Measurements from ENCODE around the gene KCNK7.

KCNK7 gene

DNA sequence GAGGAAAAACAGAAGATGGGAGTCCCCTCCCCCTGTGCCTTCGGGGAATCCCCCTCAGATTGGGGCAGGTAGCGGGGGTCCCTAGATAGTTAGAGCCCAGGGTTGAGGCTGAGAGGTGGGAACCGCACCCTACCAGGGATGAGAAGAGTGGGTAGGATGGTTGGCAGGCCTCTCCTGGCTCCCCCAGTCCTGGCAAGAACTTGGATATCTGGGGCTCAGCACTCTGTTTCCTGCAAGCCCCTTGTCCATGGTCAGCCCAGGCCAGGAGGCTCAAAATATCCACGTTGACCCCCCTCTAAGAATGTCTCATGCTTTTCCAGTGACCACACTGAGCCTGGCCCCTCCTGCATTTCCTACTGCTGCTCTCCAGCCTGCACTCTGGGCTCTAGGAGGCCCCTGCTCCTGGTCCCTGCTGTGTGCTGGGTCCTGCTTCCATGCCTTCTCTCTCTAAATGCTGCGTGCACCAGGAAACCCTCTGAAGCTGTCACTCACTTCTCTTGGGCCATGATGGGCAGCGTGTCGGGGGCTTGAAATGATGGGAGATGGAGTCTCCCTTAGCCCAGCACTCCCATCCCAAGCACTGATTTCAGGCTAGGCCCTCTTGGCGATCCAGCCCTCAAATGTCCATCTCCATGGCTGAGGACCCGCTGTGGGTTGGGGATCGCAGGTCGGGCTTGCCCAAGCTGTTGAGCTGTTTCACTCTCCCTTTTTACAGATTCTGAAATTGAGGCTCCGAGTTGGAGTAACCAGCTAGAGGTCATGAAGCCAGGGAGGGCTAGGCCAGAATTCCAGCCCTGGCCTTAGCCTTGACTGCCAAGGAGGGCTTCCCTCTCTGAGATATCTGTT, 16.4 kb upstream of the KCNK7 start:
- H3K4me3 ChIP-seq (ENCODE audit: low read depth, low read length) = no peak overlapping the region

DNA sequence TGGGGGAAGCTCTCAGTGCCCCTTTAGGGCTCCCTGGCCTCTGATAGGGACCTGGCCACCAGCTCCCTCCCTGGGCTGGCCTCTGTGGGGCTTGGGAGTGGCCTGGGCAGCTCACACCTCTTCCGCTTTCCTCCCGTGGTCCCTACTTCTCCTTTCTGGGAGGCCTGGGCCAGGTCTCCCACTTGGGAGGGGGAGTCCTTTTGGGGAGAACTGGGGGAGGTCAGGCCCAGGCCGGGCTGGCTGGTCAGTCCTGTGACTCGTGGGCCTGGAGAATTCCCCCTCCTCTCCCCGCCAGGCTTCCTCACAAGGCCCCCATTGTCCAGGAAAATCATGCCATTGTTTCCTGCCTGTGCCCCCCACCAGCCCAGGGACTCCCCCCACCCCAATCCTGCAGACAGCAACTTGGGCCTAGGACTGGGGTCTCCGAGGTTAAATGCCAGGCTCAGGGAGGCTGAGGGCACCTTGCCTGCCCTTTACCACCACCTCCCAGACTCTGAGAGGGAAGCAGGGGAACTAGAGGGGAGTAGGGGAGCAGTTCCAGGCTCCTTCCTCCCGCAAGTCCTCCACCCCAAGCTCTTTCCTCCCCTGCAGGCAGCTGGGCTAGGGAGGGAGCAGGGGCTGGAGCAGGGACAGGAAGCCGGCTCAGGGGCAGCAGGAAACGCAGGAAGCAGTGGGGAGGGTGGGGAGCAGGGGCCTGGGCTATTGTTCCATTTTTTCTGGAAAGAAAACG, 15.6 kb upstream of the KCNK7 start:
- H3K4me3 ChIP-seq (ENCODE audit: low read depth, low read length) = no peak overlapping the region

DNA sequence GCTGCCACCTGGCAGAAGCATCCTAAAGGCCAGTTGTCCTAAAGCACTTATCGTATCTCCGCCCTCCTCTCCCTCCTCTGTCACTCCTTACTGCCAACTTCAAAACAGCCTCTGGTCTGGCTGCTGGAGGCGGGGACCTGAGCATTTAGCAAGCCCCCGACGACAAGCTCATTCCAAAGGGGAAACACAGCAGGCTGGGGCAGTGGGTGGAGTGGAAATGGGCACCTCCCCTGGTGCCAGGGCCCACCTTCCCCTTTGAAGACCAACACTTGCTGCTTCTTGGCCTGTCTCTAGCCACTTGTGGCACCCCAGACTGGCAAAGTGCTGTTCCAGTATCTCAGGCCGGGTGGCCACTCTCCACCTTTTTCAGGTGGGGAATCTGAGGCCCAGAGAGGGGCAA, 14.8 kb upstream of the KCNK7 start:
- H3K4me3 ChIP-seq (ENCODE audit: low read depth, low read length) = no peak overlapping the region

DNA sequence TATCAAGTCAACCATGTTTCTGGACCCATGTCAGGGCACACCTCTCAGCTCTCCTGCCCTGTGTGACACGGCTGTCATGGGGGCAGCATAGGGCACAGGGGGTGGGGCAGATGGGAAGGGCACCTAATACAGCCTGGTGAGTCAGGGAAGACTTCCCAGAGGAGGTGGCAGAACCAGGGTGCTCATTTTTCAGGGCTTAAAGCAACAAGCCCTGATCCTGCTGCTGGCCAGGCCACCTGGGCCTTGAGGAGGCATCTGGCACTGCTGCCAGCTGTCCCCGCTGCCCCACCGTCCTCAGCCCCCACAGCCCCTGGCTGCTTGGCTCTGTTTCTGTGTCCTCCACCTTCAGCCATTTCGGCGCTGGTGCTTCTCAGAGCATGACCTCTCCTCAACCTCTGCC, 14.1 kb upstream of the KCNK7 start:
- H3K4me3 ChIP-seq (ENCODE audit: low read depth, low read length) = no peak overlapping the region

DNA sequence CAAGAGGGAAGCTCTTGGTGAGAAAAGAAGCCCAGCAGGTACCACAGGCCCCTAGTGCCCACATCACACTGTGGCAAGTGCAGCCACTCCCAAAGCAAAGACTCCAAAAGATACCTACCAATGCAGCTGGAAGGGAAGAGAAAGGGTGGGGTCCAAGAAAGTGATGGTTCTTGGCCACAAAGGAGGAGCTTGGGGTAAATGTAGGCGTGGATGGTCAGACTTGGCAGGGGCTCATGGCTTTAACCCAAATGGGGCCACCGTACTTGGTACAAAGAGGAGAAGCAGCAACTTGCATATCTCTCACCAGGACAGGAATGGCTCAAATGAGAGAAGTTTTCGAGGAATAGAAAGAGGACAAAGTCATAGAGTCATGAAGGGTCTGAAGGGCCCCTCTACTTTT, 13.6 kb upstream of the KCNK7 start:
- H3K4me3 ChIP-seq (ENCODE audit: low read depth, low read length) = no peak overlapping the region

DNA sequence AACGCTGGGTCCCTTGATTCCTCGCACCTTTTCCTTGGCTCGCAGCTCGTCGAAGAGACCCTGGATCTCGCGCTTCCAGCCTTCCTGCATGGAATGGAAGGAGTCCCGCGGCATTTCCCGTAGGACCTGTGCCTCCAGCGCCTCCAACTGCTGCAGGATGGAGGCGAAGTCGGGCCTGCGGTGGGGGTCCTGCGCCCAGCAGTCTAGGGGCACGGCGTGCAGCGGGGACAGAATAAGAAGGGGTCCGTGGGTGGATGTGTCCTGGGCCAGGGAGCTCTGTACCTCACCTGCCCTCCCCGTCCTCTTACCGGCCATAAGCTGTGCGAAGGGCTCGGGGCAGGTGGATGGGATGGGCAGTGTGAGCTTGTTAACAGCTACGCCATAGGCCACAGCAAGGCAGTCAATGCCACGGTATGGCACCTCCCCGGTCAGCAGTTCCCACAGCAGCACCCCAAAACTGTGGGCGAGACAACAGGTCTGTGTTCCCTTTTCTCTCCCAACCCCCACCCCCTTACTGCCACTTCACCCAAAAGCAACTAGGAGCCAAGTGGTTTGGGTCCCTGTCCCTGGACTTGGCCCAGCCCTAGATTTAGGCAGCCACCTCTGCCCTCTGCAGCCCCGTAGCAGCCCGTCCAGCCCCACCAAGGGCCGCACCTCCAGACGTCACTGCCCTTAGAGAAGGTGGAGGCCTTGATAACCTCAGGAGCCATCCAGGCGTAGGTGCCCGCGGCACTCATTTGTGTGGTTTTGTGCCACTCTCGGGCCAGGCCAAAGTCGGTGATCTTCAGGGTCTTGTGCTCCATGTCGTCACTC, 12.2 kb upstream of the KCNK7 start:
- peak overlapping the region; percentile 35 for H3K4me3 ChIP-seq (ENCODE audit: low read depth, low read length)

DNA sequence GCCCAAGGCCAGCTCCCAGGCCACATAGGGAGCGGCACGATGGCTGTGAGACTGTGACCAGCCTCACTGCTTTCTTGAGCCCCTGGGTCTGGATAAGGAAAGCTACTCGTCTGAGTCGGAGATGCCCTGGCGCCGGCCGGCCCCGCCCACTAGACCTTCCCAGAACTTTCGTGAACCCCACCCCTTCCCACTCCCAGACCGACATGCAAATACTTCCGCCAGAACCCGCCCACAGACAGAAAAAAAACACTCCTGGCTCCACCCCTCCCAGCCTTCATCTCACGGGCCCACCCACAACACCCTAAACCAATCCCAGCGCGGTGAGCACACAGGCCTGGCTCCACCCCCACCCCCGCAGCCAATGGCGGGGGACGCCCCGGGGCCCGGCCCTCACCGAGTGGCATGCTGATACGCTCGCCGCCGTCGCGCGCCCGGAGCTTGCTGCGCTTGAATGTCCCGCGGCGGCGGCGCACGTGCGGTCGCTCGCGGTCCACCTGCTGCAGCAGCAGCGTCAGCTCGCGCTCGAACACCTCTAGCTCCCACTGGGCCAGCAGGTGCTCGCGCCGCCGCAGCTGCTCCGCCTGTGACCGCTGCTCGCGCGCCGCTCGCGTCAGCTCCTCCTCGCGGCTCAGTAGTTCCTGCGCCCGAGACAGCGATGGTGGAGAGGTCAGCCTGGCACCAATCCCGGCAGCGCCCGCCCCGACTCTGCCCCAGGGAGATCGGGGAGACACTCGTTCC, 11.4 kb upstream of the KCNK7 start:
- peak overlapping the region; percentile 35 for H3K4me3 ChIP-seq (ENCODE audit: low read depth, low read length)

DNA sequence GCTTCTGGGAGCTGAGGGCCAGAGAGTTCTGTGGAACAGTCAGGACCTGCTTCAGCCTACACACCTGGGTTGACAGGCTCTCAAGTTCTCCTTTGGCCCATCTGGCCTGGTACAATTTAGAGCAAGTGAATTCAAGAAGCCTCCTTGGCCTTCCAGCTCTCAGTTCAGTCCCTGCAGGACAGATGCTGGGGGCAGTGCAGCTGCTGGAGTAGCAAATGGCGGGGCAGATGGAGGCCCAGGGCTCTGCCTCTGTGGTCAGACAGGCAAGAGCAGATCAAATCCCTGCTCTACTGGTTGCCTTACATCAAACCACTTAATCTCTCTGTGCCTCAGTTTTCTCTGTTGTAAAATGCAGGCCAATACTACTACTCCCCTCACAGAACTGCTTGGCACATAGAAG, 8.7 kb upstream of the KCNK7 start:
- H3K4me3 ChIP-seq (ENCODE audit: low read depth, low read length) = no peak overlapping the region

DNA sequence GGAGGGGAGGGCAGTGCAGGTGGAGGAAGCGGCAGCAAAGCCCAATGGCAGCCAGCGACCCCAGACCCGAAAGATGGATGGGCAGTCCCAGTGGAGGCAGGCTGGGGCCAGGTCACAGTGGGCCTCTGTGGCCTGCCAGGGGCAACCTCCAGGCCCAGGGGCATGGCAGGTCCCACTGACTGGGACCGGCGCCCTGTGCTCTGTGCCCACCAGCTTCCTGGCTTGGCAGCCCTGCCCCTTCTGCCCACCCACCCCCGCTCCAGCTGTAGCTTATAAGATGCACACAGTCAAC, 4.3 kb upstream of the KCNK7 start:
- H3K4me3 ChIP-seq (ENCODE audit: low read depth, low read length) = no peak overlapping the region

DNA sequence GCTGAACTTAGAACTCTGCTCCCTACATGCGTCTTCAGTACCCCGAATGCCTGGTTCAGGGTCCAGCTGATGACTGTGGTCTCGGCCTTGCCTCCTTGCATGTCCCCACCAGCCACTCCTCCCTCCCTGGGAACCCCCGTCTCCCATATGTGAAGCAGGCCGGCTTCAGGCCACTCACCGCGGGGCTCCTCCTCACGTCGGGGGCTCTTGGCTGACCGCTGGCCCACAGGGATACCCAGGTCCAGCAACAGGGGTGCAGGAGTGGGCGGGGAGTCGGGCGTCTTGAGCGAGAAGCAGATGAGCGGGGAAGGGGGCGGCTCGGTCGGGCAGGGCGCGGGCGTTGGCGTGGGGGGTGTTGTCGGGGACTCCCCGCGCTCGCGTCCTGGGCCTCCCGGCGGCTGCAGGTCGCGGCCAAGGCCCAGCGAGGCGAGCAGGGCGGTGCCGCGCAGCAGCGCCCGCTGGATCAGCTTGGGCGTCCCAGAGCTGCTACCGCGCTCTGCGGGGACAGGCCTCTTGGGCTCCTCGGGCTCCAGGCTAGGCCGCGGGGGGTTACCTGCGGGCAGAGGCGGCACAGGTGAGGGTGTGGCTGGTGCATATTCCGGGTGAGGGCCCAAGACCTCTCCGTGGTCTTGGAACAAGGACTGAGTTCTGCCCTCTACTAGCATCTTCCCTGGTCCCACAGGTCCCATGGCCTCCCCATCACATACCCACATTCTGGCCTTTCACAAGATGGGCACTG, 3.8 kb upstream of the KCNK7 start:
- H3K4me3 ChIP-seq (ENCODE audit: low read depth, low read length) = no peak overlapping the region

DNA sequence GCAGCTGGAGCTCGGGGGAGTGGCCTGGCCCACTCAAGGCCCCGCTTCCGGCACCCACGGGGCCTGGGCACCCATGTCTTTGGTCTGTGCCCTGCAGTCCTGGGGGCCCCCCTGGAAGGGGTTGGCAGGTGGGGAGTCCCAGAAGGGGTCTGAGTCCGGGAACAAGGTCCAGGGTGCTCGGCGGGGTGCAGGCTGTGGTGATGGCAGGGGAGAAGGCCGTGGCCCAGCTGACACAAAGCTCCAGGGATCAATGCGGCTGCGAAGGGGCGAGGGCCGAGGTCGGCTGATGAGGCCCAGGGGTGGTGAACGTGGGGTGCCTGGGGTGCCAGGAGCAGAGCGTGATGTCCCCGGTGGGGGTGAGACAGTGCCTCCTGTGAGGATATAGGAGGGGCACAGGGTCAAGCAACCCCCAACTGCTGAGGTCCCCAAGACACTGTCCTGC, 2.7 kb upstream of the KCNK7 start:
- no peak overlapping the region for H3K4me3 ChIP-seq (ENCODE audit: low read depth, low read length)

DNA sequence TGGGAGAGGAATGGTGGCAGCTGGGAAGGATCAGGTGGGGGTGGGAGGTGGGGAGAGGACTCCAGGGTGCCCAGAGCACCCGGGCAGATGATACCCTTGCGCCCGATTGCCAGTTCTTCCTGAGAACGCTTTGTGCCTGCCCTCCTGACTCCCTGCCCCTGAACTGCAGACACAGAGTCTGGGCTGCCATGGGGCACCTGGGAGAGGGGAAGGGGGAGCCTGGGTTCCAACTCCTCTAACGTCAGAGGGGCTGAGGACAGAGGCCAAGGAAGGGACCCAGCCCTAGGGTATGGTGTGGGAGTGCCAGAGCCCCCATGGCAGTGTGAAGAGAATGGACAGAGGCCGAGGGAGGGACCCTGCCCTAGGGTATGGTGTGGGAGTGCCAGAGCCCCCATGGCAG, 920 bp upstream of the KCNK7 start:
- no peak overlapping the region for H3K4me3 ChIP-seq (ENCODE audit: low read depth, low read length)

DNA sequence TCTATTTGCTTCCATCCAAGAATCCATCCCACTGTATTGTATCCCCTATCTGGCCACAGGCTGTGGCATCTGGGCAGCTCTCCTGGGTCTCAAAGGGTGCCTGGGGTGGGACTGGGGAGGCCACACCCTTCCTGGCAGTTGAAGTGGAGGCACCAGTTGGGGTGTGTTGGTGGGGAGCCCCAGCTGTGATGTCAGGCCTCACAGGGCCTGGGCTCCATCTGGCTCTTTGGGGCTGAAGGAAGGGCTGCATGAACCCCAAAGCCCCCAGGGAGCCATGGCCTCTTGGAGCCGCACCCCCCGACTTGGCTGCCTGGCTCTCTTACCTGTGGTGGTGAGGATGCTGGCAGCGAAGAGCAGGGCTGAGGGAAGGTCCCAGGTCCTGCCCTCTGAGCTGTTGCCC, 469 bp downstream of the KCNK7 start:
- no peak overlapping the region for H3K4me3 ChIP-seq (ENCODE audit: low read depth, low read length)

DNA sequence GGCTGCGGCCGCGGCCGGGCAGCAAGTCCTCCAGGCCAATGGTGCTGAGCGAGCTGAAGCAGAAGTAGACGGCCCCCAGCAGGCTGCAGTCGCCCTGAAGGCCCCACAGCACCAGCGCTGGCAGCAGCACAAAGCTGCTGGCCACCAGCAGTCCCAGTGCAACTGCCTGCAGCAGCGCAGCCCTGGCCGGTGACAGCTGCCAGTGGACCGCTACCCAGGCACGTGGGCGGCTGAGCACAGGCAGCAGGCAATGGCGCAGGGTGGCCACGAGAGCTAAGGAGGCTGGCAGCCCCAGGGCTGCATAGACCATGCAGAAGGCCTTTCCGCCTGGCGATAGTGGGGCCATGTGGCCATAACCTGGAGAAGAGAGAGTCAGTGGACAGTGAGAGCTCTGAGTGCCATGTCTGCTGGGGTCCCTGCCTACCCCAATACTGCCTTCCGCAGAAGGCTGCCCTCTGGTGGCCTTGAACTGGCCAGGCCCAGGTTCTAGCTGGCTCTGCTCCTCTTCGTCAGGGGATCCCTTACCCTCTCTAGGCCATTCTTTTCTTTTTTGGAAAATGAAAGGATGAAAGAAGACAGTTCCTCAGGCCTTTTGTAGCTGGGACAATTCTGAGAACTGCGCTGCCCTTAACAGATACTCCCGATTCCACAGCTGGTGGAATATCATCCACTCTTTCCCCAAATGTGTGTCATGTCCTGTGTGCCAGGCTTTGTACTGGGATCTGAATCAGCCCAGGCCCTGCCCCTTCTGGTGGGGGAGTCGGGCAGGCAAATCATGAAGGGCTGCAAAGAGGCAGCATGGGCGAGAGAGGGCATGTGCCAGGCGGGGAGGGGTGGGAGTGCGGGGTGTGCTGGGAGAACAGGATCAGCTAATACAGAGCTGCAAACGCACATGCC, 1.8 kb downstream of the KCNK7 start:
- no peak overlapping the region for H3K4me3 ChIP-seq (ENCODE audit: low read depth, low read length)

DNA sequence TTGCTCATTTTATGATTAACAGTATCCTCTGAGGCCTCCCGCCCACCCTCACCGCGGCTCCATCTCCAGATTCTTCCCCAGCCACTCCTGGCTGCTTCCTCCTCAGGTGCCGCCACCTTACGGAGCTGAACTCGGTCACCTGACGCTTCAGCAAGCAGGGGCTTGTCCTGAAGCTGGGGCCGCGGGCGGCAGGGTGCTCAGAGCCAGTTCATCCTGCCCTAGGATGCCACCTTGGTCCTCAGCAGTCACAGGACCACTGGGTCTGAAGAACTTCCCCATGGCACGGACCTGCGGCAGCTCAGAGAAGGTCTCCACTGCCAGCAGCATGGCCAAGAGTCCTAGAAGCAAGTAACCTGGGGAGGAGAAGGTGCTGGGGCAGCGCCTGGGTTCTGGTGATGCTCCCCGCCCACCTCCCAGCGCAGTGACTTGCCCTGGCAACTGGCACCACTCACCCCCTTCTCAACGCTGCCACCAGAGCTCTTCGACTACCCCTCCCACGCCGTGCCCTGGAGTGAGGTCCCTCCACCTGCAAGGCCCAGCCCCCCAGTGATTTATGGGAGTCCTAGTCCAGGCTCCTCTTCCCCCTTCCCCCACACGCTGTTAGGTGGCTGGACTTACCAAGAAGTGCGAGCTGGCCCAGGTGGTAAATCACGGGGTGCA, 2.6 kb downstream of the KCNK7 start:
- no peak overlapping the region for H3K4me3 ChIP-seq (ENCODE audit: low read depth, low read length)

DNA sequence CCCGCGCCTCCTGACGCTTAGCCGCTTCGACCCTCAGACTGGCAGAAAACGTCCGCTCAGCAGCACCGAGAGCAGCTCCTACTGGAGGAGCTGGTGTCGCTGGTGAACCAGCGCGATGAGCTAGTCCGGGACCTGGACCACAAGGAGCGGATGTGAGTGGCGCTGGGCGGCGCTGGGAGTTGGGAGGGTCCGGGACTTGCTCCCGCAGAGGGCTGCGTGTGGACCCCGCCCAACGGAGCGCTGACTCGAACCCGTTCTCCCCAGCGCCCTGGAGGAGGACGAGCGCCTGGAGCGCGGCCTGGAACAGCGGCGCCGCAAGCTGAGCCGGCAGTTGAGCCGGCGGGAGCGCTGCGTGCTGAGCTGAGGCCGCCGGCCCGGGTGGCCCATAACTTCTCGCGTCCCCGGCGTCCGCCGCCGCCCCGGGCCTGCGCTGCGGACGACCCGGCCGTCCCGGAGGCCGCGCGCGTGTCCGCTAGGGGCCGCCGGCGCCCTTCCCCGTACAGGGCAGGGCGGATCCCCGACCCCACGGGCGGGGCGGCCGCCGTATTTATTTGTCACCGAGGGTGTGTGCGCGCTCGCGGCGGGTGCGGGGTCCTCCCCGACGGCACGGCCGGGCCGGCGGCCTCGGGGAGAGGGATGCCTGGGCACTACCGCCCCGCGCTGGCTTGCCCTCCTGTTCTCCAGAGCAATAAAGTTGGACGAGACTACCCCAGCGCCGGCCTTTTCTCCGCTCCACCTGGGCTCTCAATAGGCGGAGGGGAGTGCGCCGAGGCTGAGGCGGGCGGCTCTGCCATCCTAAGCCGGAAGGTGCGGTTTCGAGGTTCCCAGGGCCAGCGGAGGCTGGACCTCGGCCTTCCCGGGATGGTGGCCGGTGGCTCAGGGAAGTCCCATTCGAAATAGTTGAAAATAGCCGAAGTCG, 3.4 kb downstream of the KCNK7 start:
- peak overlapping the region; percentile 37 for H3K4me3 ChIP-seq (ENCODE audit: low read depth, low read length)

DNA sequence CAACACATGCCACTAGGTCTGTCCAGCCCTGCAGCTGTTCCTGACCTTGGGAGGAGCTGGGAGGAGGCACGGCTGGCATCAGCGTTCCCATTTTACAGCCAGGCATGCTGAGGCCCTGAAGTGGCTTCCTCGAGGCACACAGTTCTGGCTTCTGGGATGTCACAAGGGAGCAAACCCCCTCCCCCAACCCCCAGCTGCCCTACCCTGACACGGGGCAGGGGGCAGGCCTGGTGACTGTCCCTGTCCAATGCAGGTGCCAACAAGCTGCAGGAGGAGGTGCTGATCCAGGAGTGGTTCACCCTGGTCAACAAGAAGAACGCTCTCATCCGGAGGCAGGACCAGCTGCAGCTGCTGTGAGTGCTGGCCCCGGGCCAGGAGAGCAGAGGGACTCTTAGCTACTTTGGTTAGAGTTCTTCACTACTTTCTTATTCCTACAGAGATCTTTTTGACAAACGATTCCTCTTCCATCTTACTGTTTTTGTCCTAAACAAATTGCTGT, 5.3 kb downstream of the KCNK7 start:
- no peak overlapping the region for H3K4me3 ChIP-seq (ENCODE audit: low read depth, low read length)
